Measurements from ENCODE around the gene TCF7L1. TPM values are rescaled to one million over a fixed set of nuclear protein-coding genes. Genes with fewer than 3 reads are reported as not detected.
A peak's percentile ranks its signal among the peaks of the same experiment; 100 is the strongest.

The TCF7L1 gene
- total RNA-seq, 1 experiment from 2014 or later, result 3.0 TPM

- CTCF ChIA-PET, result interaction anchor here (0.5 to 3.1 kb wide), 6 partner anchors 10 to 363 kb away, joined by 3 to 17 read pairs (median 4); no protein-coding TSS in a partner anchor
- Mint-ChIP-seq H3K4me3 (ENCODE audit: low read depth, unreplicated experiment) (peak overlapping the region; percentile 60), H3K36me3 (ENCODE audit: insufficient read depth, unreplicated experiment) (peaks cover 14% of the 10 kb centered on the region), H3K9me3 (ENCODE audit: low read depth, unreplicated experiment) (no peaks in the 10 kb centered on the region), H3K27me3 (ENCODE audit: unreplicated experiment) (no peaks in the 10 kb centered on the region), H3K27ac (ENCODE audit: unreplicated experiment) (peak overlapping the region; percentile 91), H3K4me1 (ENCODE audit: low read depth, unreplicated experiment) (peaks cover 56% of the 10 kb centered on the region)
- no peak for TF ChIP-seq CTCF (IDR thresholded peaks at IDR 0.05; ENCODE audit: unreplicated experiment)
- BruUV-seq (replicated peaks), result no TSS peak
- intact Hi-C loops (cut with micrococcal nuclease; ENCODE audit: unreplicated experiment), result loop anchor here (1.0 kb wide), 1 partner anchor 9 kb away; no protein-coding TSS in a partner anchor
- peak; percentile 74 for DNase-seq
These were observed 155.1 kb downstream of the TCF7L1 start for GRCh38 chr2:85288244-85288725.

GRCh38 chr2:85291425-85292023 is 158.3 kb downstream of the TCF7L1 start:
- no TSS peak for BruUV-seq (replicated peaks)
- no peak for DNase-seq
- H3K4me1 Mint-ChIP-seq (ENCODE audit: low read depth, unreplicated experiment), result peaks cover 56% of the 10 kb centered on the region
- H3K4me3 Mint-ChIP-seq (ENCODE audit: low read depth, unreplicated experiment), result no peak overlapping the region
- no peaks in the 10 kb centered on the region for H3K9me3 Mint-ChIP-seq (ENCODE audit: low read depth, unreplicated experiment)
- H3K36me3 Mint-ChIP-seq (ENCODE audit: insufficient read depth, unreplicated experiment), result peaks cover 14% of the 10 kb centered on the region
- intact Hi-C loops (cut with micrococcal nuclease; ENCODE audit: unreplicated experiment), result no loop called here
- no peak for TF ChIP-seq CTCF (IDR thresholded peaks at IDR 0.05; ENCODE audit: unreplicated experiment)
- CTCF ChIA-PET, result no interaction called here
- no peaks in the 10 kb centered on the region for H3K27me3 Mint-ChIP-seq (ENCODE audit: unreplicated experiment)
- H3K27ac Mint-ChIP-seq (ENCODE audit: unreplicated experiment), result peak overlapping the region; percentile 55

GRCh38 chr2:85302121-85302520 is 168.9 kb downstream of the TCF7L1 start:
- no peak for TF ChIP-seq CTCF (IDR thresholded peaks at IDR 0.05; ENCODE audit: unreplicated experiment)
- no peak overlapping the region for H3K4me3 Mint-ChIP-seq (ENCODE audit: low read depth, unreplicated experiment)
- no TSS peak for BruUV-seq (replicated peaks)
- intact Hi-C loops (cut with micrococcal nuclease; ENCODE audit: unreplicated experiment), result loop anchor here (5.0 to 10.0 kb wide), 2 partner anchors 170 to 807 kb away; partner anchors contain the start of gene TCF7L1
- no peaks in the 10 kb centered on the region for H3K9me3 Mint-ChIP-seq (ENCODE audit: low read depth, unreplicated experiment)
- H3K4me1 Mint-ChIP-seq (ENCODE audit: low read depth, unreplicated experiment), result peaks cover 6% of the 10 kb centered on the region
- CTCF ChIA-PET, result no interaction called here
- no peaks in the 10 kb centered on the region for H3K36me3 Mint-ChIP-seq (ENCODE audit: insufficient read depth, unreplicated experiment)
- no peak overlapping the region for H3K27ac Mint-ChIP-seq (ENCODE audit: unreplicated experiment)
- peaks cover 13% of the 10 kb centered on the region for H3K27me3 Mint-ChIP-seq (ENCODE audit: unreplicated experiment)
- DNase-seq, result no peak

GRCh38 chr2:85303780-85304531 is 170.8 kb downstream of the TCF7L1 start:
- H3K27me3 Mint-ChIP-seq (ENCODE audit: unreplicated experiment), result peaks cover 13% of the 10 kb centered on the region
- peaks cover 16% of the 10 kb centered on the region for H3K4me1 Mint-ChIP-seq (ENCODE audit: low read depth, unreplicated experiment)
- DNase-seq, result no peak
- H3K36me3 Mint-ChIP-seq (ENCODE audit: insufficient read depth, unreplicated experiment), result no peaks in the 10 kb centered on the region
- H3K4me3 Mint-ChIP-seq (ENCODE audit: low read depth, unreplicated experiment), result no peak overlapping the region
- intact Hi-C loops (cut with micrococcal nuclease; ENCODE audit: unreplicated experiment), result loop anchor here (5.0 to 10.0 kb wide), 2 partner anchors 172 to 809 kb away; partner anchors contain the start of gene TCF7L1
- no TSS peak for BruUV-seq (replicated peaks)
- H3K9me3 Mint-ChIP-seq (ENCODE audit: low read depth, unreplicated experiment), result no peaks in the 10 kb centered on the region
- no peak for TF ChIP-seq CTCF (IDR thresholded peaks at IDR 0.05; ENCODE audit: unreplicated experiment)
- CTCF ChIA-PET, result interaction anchor here (0.5 kb wide), 1 partner anchor 23 kb away, joined by 7 read pairs; no protein-coding TSS in a partner anchor
- H3K27ac Mint-ChIP-seq (ENCODE audit: unreplicated experiment), result no peak overlapping the region

All from Calu3 (cell line).